WTC11 (cell line): ENCODE results near the gene SNX32.
A peak's percentile ranks its signal among the peaks of the same experiment; 100 is the strongest.

ENCODE experiments used
- CBFB ChIP-seq: sonication (generic); formaldehyde crosslinking; IDR thresholded peaks from 2 replicates; pipeline ENCODE4 v1.8.1; 2022; ENCODE audit warnings: mild to moderate bottlenecking, low read depth, missing genetic modification reagents
- CTCF ChIP-seq: fragments of 200-600 bp; IDR thresholded peaks from 2 replicates; pipeline ENCODE4 v1.8.0; 2022; ENCODE audit warnings: antibody characterized with exemption
- E2F1 ChIP-seq: sonication (generic); formaldehyde crosslinking; IDR thresholded peaks from 2 replicates; pipeline ENCODE4 v1.8.0; 2022; ENCODE audit warnings: mild to moderate bottlenecking, missing genetic modification reagents
- ELF4 ChIP-seq: sonication (generic); formaldehyde crosslinking; IDR thresholded peaks from 2 replicates; pipeline ENCODE4 v1.8.1; 2022; ENCODE audit warnings: low read depth, mild to moderate bottlenecking, moderate library complexity, missing genetic modification reagents
- IRF2 ChIP-seq: sonication (generic); formaldehyde crosslinking; IDR thresholded peaks from 2 replicates; pipeline ENCODE4 v1.8.0; 2022; ENCODE audit warnings: low read depth, missing genetic modification reagents, borderline replicate concordance
- PREB ChIP-seq: sonication (generic); formaldehyde crosslinking; IDR thresholded peaks from 2 replicates; pipeline ENCODE4 v1.8.1; 2022; ENCODE audit warnings: mild to moderate bottlenecking, missing genetic modification reagents, moderate library complexity, borderline replicate concordance
- TCF7 ChIP-seq: sonication (generic); formaldehyde crosslinking; IDR thresholded peaks from 2 replicates; pipeline ENCODE4 v1.8.0; 2022; ENCODE audit warnings: mild to moderate bottlenecking, low read depth, missing genetic modification reagents, moderate library complexity
- TEAD4 ChIP-seq: sonication (generic); formaldehyde crosslinking; IDR thresholded peaks from 2 replicates; pipeline ENCODE4 v1.8.0; 2022; ENCODE audit warnings: mild to moderate bottlenecking, missing genetic modification reagents
- TP53 ChIP-seq: sonication (generic); formaldehyde crosslinking; IDR thresholded peaks from 2 replicates; pipeline ENCODE4 v1.8.1; 2023; ENCODE audit warnings: mild to moderate bottlenecking, missing genetic modification reagents
- ZNF532 ChIP-seq: fragments of 250-450 bp; sonication (Bioruptor Pico); IDR thresholded peaks from 2 replicates; pipeline ENCODE4 v1.9.0; 2021; ENCODE audit warnings: mild to moderate bottlenecking, borderline replicate concordance
- ZNF671 ChIP-seq: fragments of 250-450 bp; sonication (Bioruptor Pico); IDR thresholded peaks from 2 replicates; pipeline ENCODE4 v1.8.0; 2021; ENCODE audit warnings: mild to moderate bottlenecking

- TF ChIP-seq CTCF = peak; percentile 95
- no peak for TF ChIP-seq ELF4 (CRISPR knock-in tag)
- no peak for TF ChIP-seq ZNF671 (CRISPR knock-in tag)
- no peak for TF ChIP-seq TP53 (CRISPR knock-in tag)
- no peak for TF ChIP-seq IRF2 (CRISPR knock-in tag)
- no peak for TF ChIP-seq TEAD4 (CRISPR knock-in tag)
- no peak for TF ChIP-seq E2F1 (CRISPR knock-in tag)
- TF ChIP-seq PREB (CRISPR knock-in tag) = no peak
- TF ChIP-seq ZNF532 (CRISPR knock-in tag) = no peak
- TF ChIP-seq TCF7 = no peak
- no peak for TF ChIP-seq CBFB
Measured at GRCh38 chr11:65884716-65885092, 50.9 kb downstream of the SNX32 start.
